Tibial nerve (tissue), 3 donors: ENCODE measurements around the gene AKR1C2.
"Not testable (repeated sequence)": the region's sequence is repeated elsewhere in the genome, so short reads cannot be mapped to it uniquely, and the experiment has no call there.

Experiments used
- POLR2A ChIP-seq, 2 donors: fragments of 450-650 bp; IDR thresholded peaks; one replicate each; pipeline ENCODE4 v1.6.1; 2017; ENCODE audit warnings: antibody characterized with exemption in 2 of 2, mild to moderate bottlenecking in 2 of 2, moderate library complexity in 2 of 2
- TF ChIP-seq, protein P1 (sequence below), 5 experiments: fragments of 200-600 bp in 3 of 5; fragments of 450-650 bp in 2 of 5; sonication (generic) in 3 of 5; IDR thresholded peaks; one replicate each; pipeline ENCODE4 v1.5.1; 2016 to 2019; ENCODE audit warnings: antibody characterized with exemption in 5 of 5, mild to moderate bottlenecking in 3 of 5, moderate library complexity in 2 of 5

DNA sequence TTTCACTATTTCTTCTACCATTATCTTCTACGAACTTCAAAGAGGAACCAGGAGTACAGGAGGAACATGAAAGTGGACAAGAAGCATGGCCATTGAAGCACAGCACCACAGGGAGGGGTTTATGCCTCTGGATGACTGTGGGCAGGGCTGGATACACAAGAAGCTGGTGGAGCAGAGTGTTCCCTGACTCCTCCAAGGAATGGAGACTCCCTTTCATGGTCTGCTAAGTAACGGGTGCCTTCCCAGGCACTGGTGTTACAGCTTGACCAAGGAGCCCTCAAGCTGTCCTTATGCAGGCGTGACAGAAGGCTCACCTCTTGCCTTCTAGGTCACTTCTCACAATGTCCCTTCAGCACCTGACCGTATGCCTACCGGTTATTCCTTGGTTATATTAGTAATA lies 43.4 kb upstream of the AKR1C2 start:
- TF ChIP-seq, protein P1, sequence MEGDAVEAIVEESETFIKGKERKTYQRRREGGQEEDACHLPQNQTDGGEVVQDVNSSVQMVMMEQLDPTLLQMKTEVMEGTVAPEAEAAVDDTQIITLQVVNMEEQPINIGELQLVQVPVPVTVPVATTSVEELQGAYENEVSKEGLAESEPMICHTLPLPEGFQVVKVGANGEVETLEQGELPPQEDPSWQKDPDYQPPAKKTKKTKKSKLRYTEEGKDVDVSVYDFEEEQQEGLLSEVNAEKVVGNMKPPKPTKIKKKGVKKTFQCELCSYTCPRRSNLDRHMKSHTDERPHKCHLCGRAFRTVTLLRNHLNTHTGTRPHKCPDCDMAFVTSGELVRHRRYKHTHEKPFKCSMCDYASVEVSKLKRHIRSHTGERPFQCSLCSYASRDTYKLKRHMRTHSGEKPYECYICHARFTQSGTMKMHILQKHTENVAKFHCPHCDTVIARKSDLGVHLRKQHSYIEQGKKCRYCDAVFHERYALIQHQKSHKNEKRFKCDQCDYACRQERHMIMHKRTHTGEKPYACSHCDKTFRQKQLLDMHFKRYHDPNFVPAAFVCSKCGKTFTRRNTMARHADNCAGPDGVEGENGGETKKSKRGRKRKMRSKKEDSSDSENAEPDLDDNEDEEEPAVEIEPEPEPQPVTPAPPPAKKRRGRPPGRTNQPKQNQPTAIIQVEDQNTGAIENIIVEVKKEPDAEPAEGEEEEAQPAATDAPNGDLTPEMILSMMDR (IDR thresholded peaks at IDR 0.05): not testable (repeated sequence)
- not testable (repeated sequence) for TF ChIP-seq POLR2A (IDR thresholded peaks at IDR 0.05)
